Ramos (cell line): ENCODE results near the gene EEF1A2.

Source experiments
- in situ Hi-C: fragments of 300-500 bp; cut with MboI; formaldehyde crosslinking; loops from one replicate; pipeline ENCODE4 v1.14.3; 2022; ENCODE audit warnings: low sequenced_read_pairs; ENCODE audit not compliant: unreplicated experiment

The EEF1A2 gene

GRCh38 chr20:63537525-63538203 is 38.8 kb upstream of the EEF1A2 start:
- in situ Hi-C loops: no loop called here

DNA sequence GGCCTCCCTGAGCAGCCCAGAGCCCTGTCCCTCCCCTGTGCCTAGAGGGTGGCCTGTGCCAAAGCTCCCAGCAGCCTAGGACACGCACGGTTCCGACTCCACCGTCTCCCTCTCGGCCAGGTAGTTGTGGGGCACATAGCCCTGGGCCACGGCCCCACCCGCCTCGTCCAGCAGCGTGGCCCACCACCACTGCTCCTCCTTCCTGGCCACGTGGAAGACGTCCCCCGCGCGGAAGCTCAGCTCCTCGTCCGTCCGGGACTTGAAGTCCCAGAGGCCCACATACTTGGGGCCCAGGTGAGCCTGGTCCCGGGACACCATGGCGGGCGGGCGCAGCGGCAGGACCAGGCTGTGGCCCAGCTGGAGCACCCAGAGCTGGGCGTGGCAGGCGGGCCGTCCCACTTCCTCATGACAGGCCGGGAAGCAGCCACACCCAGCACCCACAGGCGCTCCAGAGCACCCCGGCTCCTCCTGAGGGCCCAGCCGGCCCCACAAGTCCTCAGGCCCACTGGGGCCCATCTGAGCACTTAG is 38.2 kb upstream of the EEF1A2 start, which contains the start of gene PTK6:
Gene PTK6, minus strand, starts transcription at position 380 of the 528 bp plus-strand sequence. Its CDS starts 62 bp downstream, at position 318.
- in situ Hi-C loops: no loop called here

- in situ Hi-C loops: no loop called here
Measured at GRCh38 chr20:63536241-63536977, 37.5 kb upstream of the EEF1A2 start.

GRCh38 chr20:63534831-63535651 is 36.2 kb upstream of the EEF1A2 start:
- in situ Hi-C loops: no loop called here

DNA sequence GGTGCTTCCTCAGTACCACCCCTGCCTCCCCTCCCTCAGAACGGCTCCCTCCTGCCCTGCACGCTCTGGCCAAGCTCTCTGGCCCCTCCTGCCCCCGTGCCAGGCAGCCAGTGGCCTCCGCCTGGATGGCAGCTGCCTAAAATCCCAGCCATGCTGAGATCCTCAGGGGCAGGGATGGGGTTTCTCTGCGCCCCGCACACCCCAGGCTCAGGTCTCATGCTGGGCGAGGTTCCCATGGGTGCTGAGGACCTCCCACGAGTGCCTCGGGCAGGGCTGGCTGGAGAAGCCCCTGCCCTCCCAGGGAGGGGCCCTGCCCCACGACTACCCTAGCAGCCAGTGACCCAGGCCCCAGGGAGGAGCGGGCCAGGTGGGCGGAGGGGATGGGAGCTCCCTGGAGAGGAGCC is 35.5 kb upstream of the EEF1A2 start:
- in situ Hi-C loops: no loop called here

- in situ Hi-C loops: no loop called here
Measured at GRCh38 chr20:63533871-63534393, 35.0 kb upstream of the EEF1A2 start.

GRCh38 chr20:63533388-63533787 is 34.5 kb upstream of the EEF1A2 start:
- in situ Hi-C loops: no loop called here

GRCh38 chr20:63532449-63532971 is 33.6 kb upstream of the EEF1A2 start:
- in situ Hi-C loops: no loop called here

DNA sequence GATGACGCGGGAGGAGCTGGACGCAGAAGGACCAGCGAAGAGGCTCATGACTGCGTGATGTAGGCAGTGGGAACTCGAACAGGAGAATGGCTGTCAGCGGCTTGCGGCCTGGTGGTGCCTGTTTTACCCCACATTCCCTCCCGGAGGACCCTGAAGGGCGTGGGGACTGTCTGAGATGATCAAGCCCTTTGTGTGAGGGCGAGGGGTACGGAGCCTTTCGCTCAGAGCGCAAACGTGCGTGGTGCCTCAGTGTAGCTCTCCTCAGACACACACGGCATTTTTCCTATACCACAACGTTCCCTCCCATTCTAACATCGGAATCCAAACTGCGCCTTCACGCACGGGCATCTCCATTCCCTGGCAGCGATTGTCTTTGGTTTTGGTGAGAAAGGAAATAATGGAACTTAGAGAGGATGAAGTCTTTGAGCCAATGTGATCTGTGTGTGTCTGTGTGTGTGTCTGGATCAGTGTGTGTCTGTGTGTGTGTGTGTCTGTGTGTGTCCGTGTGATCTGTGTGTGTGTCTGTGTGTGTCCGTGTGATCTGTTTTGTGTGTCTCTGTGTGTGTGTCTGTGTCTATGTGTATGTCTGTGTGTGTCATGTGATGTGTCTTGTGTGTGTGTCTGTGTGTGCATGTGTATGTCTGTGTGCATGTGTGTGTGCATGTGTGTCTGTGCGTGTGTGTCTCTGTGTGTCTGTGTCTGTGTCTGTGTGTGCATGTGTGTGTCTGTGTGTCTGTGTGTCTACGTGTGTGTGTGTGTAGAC is 33.0 kb upstream of the EEF1A2 start:
- in situ Hi-C loops: no loop called here

DNA sequence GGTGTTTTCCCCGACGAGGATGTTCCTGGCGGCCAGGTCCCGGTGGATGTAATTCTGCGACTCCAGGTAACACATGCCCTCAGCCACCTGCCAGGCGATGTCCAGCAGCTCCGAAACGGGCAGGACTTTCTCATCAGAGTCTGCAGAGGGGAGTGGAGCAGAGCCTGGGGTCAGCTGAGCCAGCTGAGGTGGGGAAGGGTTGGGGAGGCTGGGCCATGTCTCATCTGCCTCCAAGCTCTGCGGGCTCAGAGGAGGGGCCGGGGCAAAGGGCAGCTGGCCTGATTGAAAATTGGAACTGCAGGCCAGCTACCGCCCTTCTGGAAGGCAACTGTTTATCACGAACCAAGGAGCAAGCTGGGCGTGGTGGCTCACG is 31.9 kb upstream of the EEF1A2 start:
- in situ Hi-C loops: no loop called here

DNA sequence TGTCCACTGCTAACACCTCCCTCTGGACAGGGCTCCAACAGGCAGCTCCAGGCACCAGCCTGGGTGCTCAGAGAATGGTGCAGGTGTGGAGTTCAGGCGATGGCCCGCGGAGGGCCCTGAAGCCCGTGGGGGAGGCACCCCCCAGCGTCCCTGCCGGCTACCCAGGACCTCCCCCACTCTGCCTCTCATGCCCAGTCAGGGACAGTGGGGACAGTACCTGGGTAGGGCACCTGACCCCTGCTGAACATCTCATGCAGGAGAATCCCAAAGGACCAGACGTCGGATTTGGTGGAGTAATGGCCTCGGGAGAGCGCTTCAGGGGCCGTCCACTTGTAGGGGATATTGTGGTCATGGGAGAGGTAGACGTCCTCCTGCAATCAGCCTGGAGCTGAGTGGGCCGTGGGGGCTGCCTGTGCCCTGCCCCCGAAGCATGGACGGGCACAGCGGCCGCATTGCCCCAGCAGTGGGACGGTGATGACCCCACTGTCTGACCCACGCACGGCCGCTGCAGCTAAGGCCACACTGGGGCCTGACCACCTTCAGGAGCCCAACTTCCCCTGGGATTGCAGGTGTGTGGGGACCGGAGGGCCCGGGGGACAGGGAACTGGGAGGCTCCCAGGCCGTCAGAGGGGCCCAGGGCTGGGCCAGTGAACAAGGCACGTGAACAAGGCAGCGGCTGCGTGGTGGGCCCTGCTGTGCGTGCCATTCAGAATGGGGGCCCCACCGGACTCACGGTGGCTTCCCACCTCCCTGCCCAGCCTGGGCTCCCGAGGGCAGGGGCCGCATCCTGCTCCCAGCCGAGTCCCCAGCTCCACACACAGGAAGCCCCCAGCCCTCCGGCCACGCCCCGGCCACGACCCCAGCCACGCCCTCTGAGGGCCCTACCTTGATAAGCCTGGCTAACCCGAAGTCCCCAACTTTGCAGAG is 31.2 kb upstream of the EEF1A2 start:
- in situ Hi-C loops: no loop called here

DNA sequence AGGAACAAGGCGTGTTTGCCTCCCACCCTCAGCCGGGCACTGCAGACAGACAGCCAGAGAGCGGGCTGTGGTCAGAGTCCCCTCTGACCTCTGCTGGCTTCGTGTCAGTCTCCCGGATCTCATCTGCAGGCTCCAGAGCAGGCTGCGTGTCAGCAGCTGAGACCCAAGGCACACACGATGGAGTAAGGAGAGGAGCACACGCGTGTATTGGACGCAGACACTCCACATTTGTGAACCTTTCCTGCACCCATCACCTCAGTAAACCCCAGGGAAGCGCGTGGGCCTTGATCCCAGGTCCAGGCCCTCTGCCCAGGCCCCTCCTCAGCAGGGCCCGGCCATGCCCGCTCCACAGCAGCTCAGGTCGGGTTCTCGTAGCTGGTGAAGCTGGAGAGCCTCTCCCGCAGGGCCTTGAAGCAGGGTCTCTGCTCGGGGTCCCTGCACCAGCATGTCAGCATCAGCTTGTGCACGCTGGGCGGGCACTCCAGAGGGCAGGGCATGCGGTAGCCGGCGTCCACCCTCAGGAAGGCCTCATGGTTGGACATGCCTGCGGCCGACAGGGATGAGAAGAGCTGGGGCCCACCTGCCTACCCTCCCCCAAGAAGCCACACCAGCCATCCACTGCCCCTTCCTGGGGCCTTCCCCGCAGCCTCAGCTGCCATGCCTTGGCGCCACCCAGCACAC is 30.4 kb upstream of the EEF1A2 start:
- in situ Hi-C loops: no loop called here

DNA sequence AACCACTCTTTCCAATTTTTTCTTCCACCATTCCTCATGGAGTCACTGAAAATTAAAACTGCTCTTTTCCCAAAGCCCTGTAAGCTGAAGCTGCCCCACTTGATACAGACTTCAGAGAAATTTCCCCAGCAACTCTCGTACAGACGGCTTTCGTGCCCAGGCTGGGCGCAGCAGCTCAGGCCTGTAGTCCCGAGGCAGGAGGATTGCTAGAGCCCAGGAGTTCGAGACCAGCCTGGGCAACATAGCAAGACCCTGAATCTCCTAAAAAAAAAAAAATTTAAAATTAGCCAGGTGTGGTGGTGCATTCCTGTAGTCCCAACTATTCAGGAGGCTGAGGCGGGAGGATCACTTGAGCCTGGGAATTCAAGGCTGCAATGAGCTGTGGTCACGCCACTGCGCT is 28.3 kb upstream of the EEF1A2 start:
- in situ Hi-C loops: no loop called here

GRCh38 chr20:63525971-63526370 is 27.1 kb upstream of the EEF1A2 start:
- in situ Hi-C loops: no loop called here

DNA sequence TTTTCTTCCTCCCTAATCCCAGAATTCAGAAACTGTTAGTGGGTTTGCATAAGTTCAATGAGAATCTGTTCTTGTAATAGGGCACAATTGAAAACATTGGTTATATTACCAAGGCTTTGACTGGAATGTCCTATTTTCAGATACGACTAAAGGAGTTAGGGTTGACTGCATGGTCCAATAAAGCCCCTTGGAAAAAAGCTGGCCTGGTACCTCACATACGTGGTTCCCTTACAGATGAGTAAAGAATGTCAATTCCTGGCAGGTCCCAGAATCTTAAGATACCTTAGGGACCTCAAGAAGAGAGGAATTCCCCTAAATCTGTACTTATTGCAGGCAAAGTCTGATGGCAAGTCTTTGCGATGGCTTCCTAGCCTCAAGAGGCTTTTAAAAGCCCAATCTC is 26.3 kb upstream of the EEF1A2 start:
- in situ Hi-C loops: no loop called here

GRCh38 chr20:63522981-63523611 is 24.2 kb upstream of the EEF1A2 start:
- in situ Hi-C loops: no loop called here

DNA sequence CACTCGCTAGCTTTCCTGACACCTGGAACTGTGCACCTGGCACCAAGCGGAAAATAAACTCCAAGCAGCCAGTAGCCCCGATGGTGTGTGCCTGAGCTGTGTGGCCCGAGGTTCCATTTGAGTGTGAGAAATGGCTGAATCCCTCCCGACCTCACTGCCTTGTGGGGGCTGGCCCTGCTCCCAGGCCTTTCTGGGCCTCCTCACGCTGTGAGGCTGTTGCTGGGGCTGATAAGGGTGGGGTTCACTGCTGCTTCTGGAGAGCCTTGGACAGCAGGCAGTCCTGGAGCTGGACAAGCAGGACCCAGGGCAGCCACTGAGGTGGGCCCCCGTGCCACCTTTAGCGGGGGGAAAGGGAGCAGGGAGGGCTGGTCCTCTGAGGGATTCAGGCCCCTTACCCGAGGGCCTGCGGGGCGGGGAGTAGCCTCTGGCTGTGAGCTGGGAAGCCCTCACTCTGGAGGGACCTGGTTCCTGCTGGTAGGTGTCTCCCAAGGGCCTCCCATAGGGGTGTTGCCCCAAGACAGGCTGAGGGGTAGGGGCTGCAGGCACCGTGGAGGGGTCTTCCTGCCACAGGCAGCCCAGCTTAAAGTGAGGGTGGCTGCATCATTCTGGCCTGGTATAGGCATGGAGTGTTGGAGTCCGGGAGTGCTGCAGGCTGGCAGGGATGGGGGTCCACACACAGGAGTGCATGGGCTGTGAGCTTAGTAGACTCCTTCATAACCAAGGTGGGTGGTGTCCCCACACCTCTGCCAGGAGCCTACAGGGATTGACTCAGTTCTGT is 23.4 kb upstream of the EEF1A2 start:
- in situ Hi-C loops: no loop called here
